HUES64 (cell line): ENCODE results near the gene RPUSD3. TPM values are rescaled to one million over a fixed set of nuclear protein-coding genes. Genes with fewer than 3 reads are reported as not detected.

Experiments
- H3K27ac ChIP-seq: 2 replicates; pipeline ENCODE4 v1.7.0; 2013; ENCODE audit warnings: low read depth, low read length, inconsistent platforms
- H3K27me3 ChIP-seq: 2 replicates; pipeline ENCODE4 v1.6.1; 2013; ENCODE audit warnings: mild to moderate bottlenecking, low read length; ENCODE audit not compliant: insufficient read depth
- H3K36me3 ChIP-seq: 2 replicates; pipeline ENCODE4 v1.6.1; 2013; ENCODE audit warnings: mild to moderate bottlenecking, low read length; ENCODE audit not compliant: insufficient read depth
- H3K4me1 ChIP-seq: 2 replicates; pipeline ENCODE4 v1.6.1; 2013; ENCODE audit warnings: mild to moderate bottlenecking, low read length, moderate library complexity; ENCODE audit not compliant: insufficient read depth
- H3K4me3 ChIP-seq: 2 replicates; pipeline ENCODE4 v1.5.1; 2013; ENCODE audit warnings: mild to moderate bottlenecking, low read length, moderate library complexity
- H3K9ac ChIP-seq: 2 replicates; pipeline ENCODE4 v1.6.1; 2013; ENCODE audit warnings: mild to moderate bottlenecking, low read depth, low read length
- H3K9me3 ChIP-seq: 2 replicates; pipeline ENCODE4 v1.6.1; 2013; ENCODE audit warnings: low read depth, low read length; ENCODE audit not compliant: insufficient read depth
- WGBS: fragments of 150-250, 120-280 bp; methylation state at CpG from one replicate; pipeline ENCODE4 v1.1.7; 2013; ENCODE audit warnings: missing lambda C conversion rate; 5-methylcytosine and 5-hydroxymethylcytosine counted together
- polyA plus RNA-seq, 2 experiments: library from polyadenylated mRNA; stranded (reverse); fragments of 50-300 nt; gene quantifications; one replicate each; pipeline ENCODE4 v1.2.3, GENCODE V29; 2013

The RPUSD3 gene
- polyA plus RNA-seq (2013, experiment 1 of 2), result 43.4 TPM
- 52.0 TPM for polyA plus RNA-seq (2013, experiment 2 of 2)

- Histone ChIP-seq H3K9ac (peak within 1 kb of the TSS; percentile 75), H3K27ac (peak within 1 kb of the TSS; percentile 58; the same call in 1 of the 2 replicates), H3K4me3 (peak within 1 kb of the TSS; percentile 88), H3K27me3 (no peaks in the 10 kb centered on the region), H3K9me3 (no peaks in the 10 kb centered on the region), H3K36me3 (peaks cover 25% of the 10 kb centered on the region), H3K4me1 (no peaks in the 10 kb centered on the region)
- 4% methylated on average over 42 of the region's 42 CpGs for WGBS
These were observed at the start of gene RPUSD3 for GRCh38 chr3:9843715-9844438. RPUSD3 (minus strand) TSS chr3:9844008; CDS start chr3:9843990, 18 bp downstream.

- Histone ChIP-seq H3K27ac (peak overlapping the region; percentile 86), H3K9ac (peak overlapping the region; percentile 93), H3K4me3 (peak overlapping the region; percentile 86), H3K9me3 (no peaks in the 10 kb centered on the region), H3K4me1 (no peaks in the 10 kb centered on the region), H3K27me3 (no peaks in the 10 kb centered on the region), H3K36me3 (peaks cover 24% of the 10 kb centered on the region)
- WGBS, result 11% methylated on average over 11 of the region's 12 CpGs
These were observed 47.3 kb upstream of the RPUSD3 start for GRCh38 chr3:9891072-9891622.

GRCh38 chr3:9890249-9891071 lies 46.7 kb upstream of the RPUSD3 start, which contains the start of gene JAGN1:
JAGN1 (plus strand) TSS chr3:9890610; CDS start chr3:9890723, 113 bp downstream.
- Histone ChIP-seq H3K4me3 (peak within 1 kb of the TSS; percentile 86), H3K27me3 (no peaks in the 10 kb centered on the region), H3K9ac (peak within 1 kb of the TSS; percentile 93), H3K9me3 (no peaks in the 10 kb centered on the region), H3K27ac (peak within 1 kb of the TSS; percentile 86), H3K4me1 (no peaks in the 10 kb centered on the region), H3K36me3 (peaks cover 24% of the 10 kb centered on the region)
- 2% methylated on average over 62 of the region's 62 CpGs for WGBS

GRCh38 chr3:9889405-9889804 lies 45.6 kb upstream of the RPUSD3 start:
- WGBS, result 86% methylated on average over 3 of the region's 5 CpGs
- Histone ChIP-seq H3K4me1 (no peaks in the 10 kb centered on the region), H3K27me3 (no peaks in the 10 kb centered on the region), H3K27ac (no peak overlapping the region), H3K36me3 (peaks cover 21% of the 10 kb centered on the region), H3K9me3 (no peaks in the 10 kb centered on the region), H3K9ac (no peak overlapping the region), H3K4me3 (no peak overlapping the region)

GRCh38 chr3:9888540-9888939 lies 44.7 kb upstream of the RPUSD3 start:
- Histone ChIP-seq H3K36me3 (peaks cover 13% of the 10 kb centered on the region), H3K4me3 (no peak overlapping the region), H3K27me3 (no peaks in the 10 kb centered on the region), H3K4me1 (no peaks in the 10 kb centered on the region), H3K9me3 (no peaks in the 10 kb centered on the region), H3K27ac (no peak overlapping the region), H3K9ac (no peak overlapping the region)
- 91% methylated on average over 3 of the region's 3 CpGs for WGBS

- Histone ChIP-seq H3K36me3 (peaks cover 3% of the 10 kb centered on the region), H3K9ac (no peak overlapping the region), H3K27me3 (no peaks in the 10 kb centered on the region), H3K9me3 (no peaks in the 10 kb centered on the region), H3K27ac (no peak overlapping the region), H3K4me1 (no peaks in the 10 kb centered on the region), H3K4me3 (no peak overlapping the region)
- 90% methylated on average over 5 of the region's 5 CpGs for WGBS
These were observed 43.7 kb upstream of the RPUSD3 start for GRCh38 chr3:9887480-9887879.

- no peak overlapping the region for H3K4me3 ChIP-seq
- no peaks in the 10 kb centered on the region for H3K27me3 ChIP-seq
- H3K27ac ChIP-seq, result no peak overlapping the region
- no peaks in the 10 kb centered on the region for H3K4me1 ChIP-seq
- H3K36me3 ChIP-seq, result no peaks in the 10 kb centered on the region
- H3K9me3 ChIP-seq, result no peaks in the 10 kb centered on the region
- H3K9ac ChIP-seq, result no peak overlapping the region
These were observed 42.5 kb upstream of the RPUSD3 start for GRCh38 chr3:9886328-9886727.

GRCh38 chr3:9884555-9885165 lies 40.9 kb upstream of the RPUSD3 start:
- 87% methylated on average over 11 of the region's 11 CpGs for WGBS
- H3K36me3 ChIP-seq, result no peaks in the 10 kb centered on the region
- no peak overlapping the region for H3K9ac ChIP-seq
- no peaks in the 10 kb centered on the region for H3K27me3 ChIP-seq
- no peaks in the 10 kb centered on the region for H3K4me1 ChIP-seq
- H3K27ac ChIP-seq, result no peak overlapping the region
- no peak overlapping the region for H3K4me3 ChIP-seq
- no peaks in the 10 kb centered on the region for H3K9me3 ChIP-seq

- Histone ChIP-seq H3K4me3 (no peak overlapping the region), H3K9ac (no peak overlapping the region), H3K4me1 (no peaks in the 10 kb centered on the region), H3K27me3 (no peaks in the 10 kb centered on the region), H3K27ac (no peak overlapping the region), H3K36me3 (no peaks in the 10 kb centered on the region), H3K9me3 (no peaks in the 10 kb centered on the region)
- WGBS, result 86% methylated on average over 7 of the region's 7 CpGs
These were observed 40.1 kb upstream of the RPUSD3 start for GRCh38 chr3:9883706-9884554.

- no peaks in the 10 kb centered on the region for H3K4me1 ChIP-seq
- no peak overlapping the region for H3K9ac ChIP-seq
- WGBS, result 95% methylated on average over 1 of the region's 1 CpG
These were observed 37.6 kb upstream of the RPUSD3 start for GRCh38 chr3:9881441-9881840.

More at GRCh38 chr3:9881441-9881840, 37.6 kb upstream of the RPUSD3 start:
- H3K4me3 ChIP-seq, result no peak overlapping the region
- H3K36me3 ChIP-seq, result no peaks in the 10 kb centered on the region
- H3K9me3 ChIP-seq, result no peaks in the 10 kb centered on the region
- no peak overlapping the region for H3K27ac ChIP-seq
- H3K27me3 ChIP-seq, result no peaks in the 10 kb centered on the region
